Stimulated activated naive CD8-positive, alpha-beta T cell treated with anti-CD3 and anti-CD28 coated beads, Interleukin-15, amount 100 ng/mL, for 72 hours (primary cell): ENCODE data around the gene PWWP2A.
"Not testable (repeated sequence)": the region's sequence is repeated elsewhere in the genome, so short reads cannot be mapped to it uniquely, and the experiment has no call there.

Experiments
- ATAC-seq: fragments of 150-1000 bp; cut with Tn5 transposase; 2 replicates; pipeline ENCODE4 v1.10.0; 2021; ENCODE audit warnings: mild to moderate bottlenecking, moderate library complexity
- DNase-seq, 2 donors: peaks; one replicate each; pipeline ENCODE4 v3.0.0; 2021 to 2022
- H3K27ac Mint-ChIP-seq, 2 donors: one replicate each; pipeline ENCODE4 v1.8.0; 2022; ENCODE audit warnings: mild to moderate bottlenecking in 2 of 2, mixed read lengths in 2 of 2, moderate library complexity in 2 of 2
- H3K27me3 Mint-ChIP-seq: one replicate; pipeline ENCODE4 v1.8.0; 2022; ENCODE audit warnings: mixed read lengths
- H3K4me1 Mint-ChIP-seq: one replicate; pipeline ENCODE4 v1.8.0; 2022; ENCODE audit warnings: mild to moderate bottlenecking, mixed read lengths
- H3K4me3 Mint-ChIP-seq, 2 donors: one replicate each; pipeline ENCODE4 v1.8.0; 2022; ENCODE audit warnings: mild to moderate bottlenecking in 2 of 2, mixed read lengths in 2 of 2, moderate library complexity in 1 of 2
- H3K9me3 Mint-ChIP-seq, 2 donors: one replicate each; pipeline ENCODE4 v1.8.0; 2022; ENCODE audit warnings: mixed read lengths in 2 of 2

PWWP2A gene

GRCh38 chr5:160119142-160119904, at the start of gene PWWP2A:
Gene PWWP2A, minus strand, starts transcription at chr5:160119450. Its CDS starts 62 bp downstream, at chr5:160119388.
- no peaks in the 10 kb centered on the region for H3K4me1 Mint-ChIP-seq
- no peaks in the 10 kb centered on the region for H3K27me3 Mint-ChIP-seq
- DNase-seq (peak; percentile 94 to 98), ATAC-seq (peak; percentile 96)
- peak within 1 kb of the TSS; percentile 96 to 99 for H3K27ac Mint-ChIP-seq
- H3K4me3 Mint-ChIP-seq = peak within 1 kb of the TSS; percentile 90 to 94
- no peaks in the 10 kb centered on the region for H3K9me3 Mint-ChIP-seq

GRCh38 chr5:160167624-160168165, 48.4 kb upstream of the PWWP2A start:
- peaks cover 50% of the 10 kb centered on the region for H3K27me3 Mint-ChIP-seq
- ATAC-seq (no peak), DNase-seq (no peak)
- H3K4me1 Mint-ChIP-seq = peaks cover 13% of the 10 kb centered on the region
- H3K9me3 Mint-ChIP-seq = no peaks in the 10 kb centered on the region
- no peak overlapping the region for H3K4me3 Mint-ChIP-seq
- H3K27ac Mint-ChIP-seq = no peak overlapping the region

- DNase-seq (no peak), ATAC-seq (no peak)
- H3K9me3 Mint-ChIP-seq = no peaks in the 10 kb centered on the region
- H3K4me1 Mint-ChIP-seq = peaks cover 13% of the 10 kb centered on the region
- no peak overlapping the region for H3K4me3 Mint-ChIP-seq
- H3K27me3 Mint-ChIP-seq = peaks cover 50% of the 10 kb centered on the region
- no peak overlapping the region for H3K27ac Mint-ChIP-seq
Observed at GRCh38 chr5:160166973-160167623, 47.8 kb upstream of the PWWP2A start.

- Mint-ChIP-seq H3K4me3 (no peak overlapping the region), H3K27me3 (peaks cover 50% of the 10 kb centered on the region), H3K4me1 (peaks cover 13% of the 10 kb centered on the region), H3K27ac (no peak overlapping the region), H3K9me3 (no peaks in the 10 kb centered on the region)
- ATAC-seq (no peak), DNase-seq (no peak)
Observed at GRCh38 chr5:160166069-160166972, 47.1 kb upstream of the PWWP2A start.

- no peak for DNase-seq
Observed at GRCh38 chr5:160165137-160166068, 46.2 kb upstream of the PWWP2A start.

GRCh38 chr5:160162910-160163309, 43.7 kb upstream of the PWWP2A start:
- ATAC-seq (no peak), DNase-seq (no peak)
- peaks cover 36% of the 10 kb centered on the region for H3K27me3 Mint-ChIP-seq
- H3K4me3 Mint-ChIP-seq = no peak overlapping the region
- peaks cover 13% of the 10 kb centered on the region for H3K4me1 Mint-ChIP-seq
- H3K9me3 Mint-ChIP-seq = no peaks in the 10 kb centered on the region
- no peak overlapping the region for H3K27ac Mint-ChIP-seq

More at GRCh38 chr5:160165137-160166068, 46.2 kb upstream of the PWWP2A start:
- Mint-ChIP-seq H3K27ac (peak overlapping the region; percentile 46 to 72), H3K9me3 (no peaks in the 10 kb centered on the region), H3K4me3 (no peak overlapping the region), H3K27me3 (peaks cover 50% of the 10 kb centered on the region), H3K4me1 (peaks cover 13% of the 10 kb centered on the region)
- peak; percentile 60 for ATAC-seq

- no peaks in the 10 kb centered on the region for H3K9me3 Mint-ChIP-seq
- H3K4me3 Mint-ChIP-seq = no peak overlapping the region
- no peak overlapping the region for H3K27ac Mint-ChIP-seq
- no peak for DNase-seq
- peaks cover 13% of the 10 kb centered on the region for H3K4me1 Mint-ChIP-seq
- ATAC-seq = no peak
- peaks cover 24% of the 10 kb centered on the region for H3K27me3 Mint-ChIP-seq
Observed at GRCh38 chr5:160161626-160162025, 42.4 kb upstream of the PWWP2A start.

GRCh38 chr5:160160875-160161274, 41.6 kb upstream of the PWWP2A start:
- peaks cover 13% of the 10 kb centered on the region for H3K4me1 Mint-ChIP-seq
- H3K27me3 Mint-ChIP-seq = peaks cover 16% of the 10 kb centered on the region
- not testable (repeated sequence) for H3K27ac Mint-ChIP-seq, H3K4me3 Mint-ChIP-seq, DNase-seq, ATAC-seq, H3K9me3 Mint-ChIP-seq

- DNase-seq = no peak
- Mint-ChIP-seq H3K27ac (no peak overlapping the region), H3K4me3 (no peak overlapping the region), H3K27me3 (peaks cover 9% of the 10 kb centered on the region), H3K9me3 (no peaks in the 10 kb centered on the region), H3K4me1 (peaks cover 6% of the 10 kb centered on the region)
- ATAC-seq = no peak
Observed at GRCh38 chr5:160159991-160160792, 40.9 kb upstream of the PWWP2A start.

- no peak overlapping the region for H3K4me3 Mint-ChIP-seq
- DNase-seq = no peak
- no peaks in the 10 kb centered on the region for H3K9me3 Mint-ChIP-seq
- no peak for ATAC-seq
- no peak overlapping the region for H3K27ac Mint-ChIP-seq
- H3K4me1 Mint-ChIP-seq = no peaks in the 10 kb centered on the region
- no peaks in the 10 kb centered on the region for H3K27me3 Mint-ChIP-seq
Observed at GRCh38 chr5:160158087-160158486, 38.8 kb upstream of the PWWP2A start.

- ATAC-seq (no peak), DNase-seq (no peak)
- Mint-ChIP-seq H3K4me1 (no peaks in the 10 kb centered on the region), H3K9me3 (no peaks in the 10 kb centered on the region), H3K27ac (no peak overlapping the region), H3K4me3 (no peak overlapping the region), H3K27me3 (no peaks in the 10 kb centered on the region)
Observed at GRCh38 chr5:160155017-160155750, 35.9 kb upstream of the PWWP2A start.

- Mint-ChIP-seq H3K4me3 (no peak overlapping the region), H3K4me1 (no peaks in the 10 kb centered on the region), H3K27ac (no peak overlapping the region), H3K27me3 (no peaks in the 10 kb centered on the region), H3K9me3 (no peaks in the 10 kb centered on the region)
- DNase-seq (no peak), ATAC-seq (no peak)
Observed at GRCh38 chr5:160152901-160153300, 33.7 kb upstream of the PWWP2A start.

- no peak for ATAC-seq
- H3K4me3 Mint-ChIP-seq = no peak overlapping the region
- peak overlapping the region in 1 of 2 donors; percentile 15 for H3K27ac Mint-ChIP-seq
Observed at GRCh38 chr5:160152287-160152686, 33.0 kb upstream of the PWWP2A start.

More at GRCh38 chr5:160152287-160152686, 33.0 kb upstream of the PWWP2A start:
- Mint-ChIP-seq H3K9me3 (no peaks in the 10 kb centered on the region), H3K4me1 (no peaks in the 10 kb centered on the region), H3K27me3 (no peaks in the 10 kb centered on the region)
- no peak for DNase-seq
